Measurements from ENCODE around the gene PDK1.
"Not testable (repeated sequence)": the region's sequence is repeated elsewhere in the genome, so short reads cannot be mapped to it uniquely, and the experiment has no call there.

Gene PDK1

DNA sequence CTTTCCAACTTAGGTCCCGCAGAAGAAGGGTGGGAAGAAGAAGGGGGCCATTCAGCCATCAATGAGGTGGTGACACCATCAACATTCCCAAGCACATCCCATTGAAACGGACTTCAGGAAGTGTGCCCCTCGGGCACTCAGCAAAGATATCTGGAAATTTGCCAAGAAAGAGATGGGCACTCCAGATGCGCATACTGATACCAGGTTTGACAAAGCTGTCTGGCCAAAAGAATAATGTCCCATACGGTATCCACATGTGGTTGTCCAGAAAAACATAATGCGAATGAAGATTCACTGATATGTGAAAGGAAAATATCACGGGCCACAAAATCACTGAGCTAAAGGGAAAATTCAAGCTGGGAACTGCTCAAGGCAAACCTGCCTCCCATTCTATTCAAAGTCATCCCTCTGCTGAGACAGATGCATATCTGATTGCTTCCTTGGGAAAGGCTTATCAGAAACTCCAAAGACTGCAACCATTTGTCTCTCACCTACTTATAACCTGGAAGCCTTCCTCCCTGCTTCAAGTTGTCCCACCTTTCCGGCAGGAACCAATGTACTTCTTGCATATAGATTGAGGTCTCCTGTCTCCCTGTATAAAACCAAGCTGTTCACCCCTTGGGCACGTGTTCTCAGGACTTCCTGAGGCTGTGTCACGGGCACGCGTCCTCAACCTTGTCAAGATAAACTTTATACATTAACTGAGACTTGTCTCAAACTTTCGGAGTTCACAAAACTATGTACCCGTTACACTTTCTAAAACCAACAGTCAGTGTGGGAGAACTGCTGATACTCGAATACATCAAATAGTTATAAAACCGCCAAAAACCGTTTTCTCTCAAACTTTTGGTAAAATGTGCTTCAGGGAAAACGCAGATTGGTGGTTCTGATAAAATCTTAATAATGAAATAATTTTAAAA, 1.3 kb upstream of the PDK1 start:
- DNase-seq = no peak

DNA sequence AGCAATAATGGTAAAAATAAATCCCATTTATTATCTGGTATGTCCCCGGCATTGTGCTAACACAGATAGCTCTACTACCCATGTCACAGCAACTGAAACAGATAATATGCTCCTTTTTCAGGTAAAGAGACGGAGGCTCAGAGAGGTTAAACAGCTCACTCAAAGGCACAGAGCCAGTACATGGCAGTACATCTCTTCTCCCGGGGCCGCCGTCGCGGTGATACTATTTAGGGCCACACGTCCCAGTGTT, 693 bp upstream of the PDK1 start:
- DNase-seq = no peak

DNA sequence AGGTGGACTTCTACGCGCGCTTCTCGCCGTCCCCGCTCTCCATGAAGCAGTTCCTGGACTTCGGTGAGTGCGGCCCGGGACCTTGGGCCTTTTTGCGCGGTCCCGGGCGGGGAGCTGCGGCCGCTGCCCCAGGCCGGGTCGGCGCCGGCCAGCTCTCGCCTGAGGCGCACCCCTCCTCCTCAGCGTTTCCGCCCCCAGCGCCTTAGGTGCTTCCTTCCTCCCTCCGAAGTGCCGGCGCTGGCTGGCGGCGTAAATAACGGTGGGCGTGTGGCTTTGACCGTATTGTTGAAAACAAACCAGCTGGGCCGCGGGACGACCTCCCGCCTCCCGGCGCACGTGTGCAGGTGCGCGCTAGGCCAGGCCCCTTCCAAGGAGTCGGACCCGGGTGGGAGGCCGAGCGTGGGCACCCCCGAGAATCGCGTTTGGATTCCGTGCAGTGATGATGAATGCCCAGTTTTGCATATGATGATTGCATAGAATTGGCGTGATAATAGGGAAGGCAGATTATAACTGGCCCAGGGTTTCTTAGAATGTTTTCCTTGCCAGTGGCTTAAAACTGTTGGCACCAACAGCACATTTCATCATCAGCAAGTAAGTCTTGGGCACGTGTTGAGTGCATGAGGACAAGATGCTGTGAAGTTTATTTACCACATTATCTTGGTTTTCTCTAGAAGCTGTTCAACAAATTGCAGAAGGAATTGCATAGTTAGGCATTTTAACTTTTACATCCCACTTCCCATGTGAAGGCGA, 569 bp downstream of the PDK1 start:
- DNase-seq = peak; percentile 46

DNA sequence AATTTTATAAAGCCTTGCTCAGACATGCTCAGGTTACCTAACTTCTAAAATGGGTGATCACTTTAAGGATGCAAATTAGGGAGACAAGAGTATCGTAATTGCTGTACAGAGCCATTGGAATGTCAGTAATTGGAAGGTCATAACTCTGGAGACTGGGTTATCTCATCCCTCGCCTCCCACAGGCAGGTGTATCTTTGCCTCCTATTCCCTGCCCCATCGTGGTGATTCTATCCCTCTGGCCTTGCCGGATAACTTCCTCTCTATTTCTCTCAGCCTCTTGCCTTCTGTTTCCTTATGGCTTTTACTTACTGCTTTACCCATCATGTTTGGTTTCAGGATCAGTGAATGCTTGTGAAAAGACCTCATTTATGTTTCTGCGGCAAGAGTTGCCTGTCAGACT, 2.5 kb downstream of the PDK1 start:
- DNase-seq = no peak

DNA sequence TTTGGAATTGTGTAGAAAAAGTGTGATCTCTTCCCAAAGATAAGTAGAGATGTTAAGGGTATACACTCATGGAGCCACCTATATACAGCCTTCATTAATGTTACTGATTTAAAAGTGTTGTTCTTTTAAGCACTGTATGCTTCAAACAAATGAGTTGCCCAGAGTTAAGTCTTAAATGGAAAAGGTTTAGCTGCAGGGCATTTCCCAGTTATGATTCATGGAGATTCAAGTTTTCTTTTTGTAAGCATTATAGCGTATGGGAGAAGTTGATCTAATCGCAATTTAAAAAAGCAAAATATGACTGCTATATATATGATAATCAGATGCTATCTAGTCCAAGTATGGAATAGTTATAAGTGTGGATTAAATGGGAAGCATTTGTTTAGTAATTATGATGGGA, 4.8 kb downstream of the PDK1 start:
- no peak for DNase-seq

DNA sequence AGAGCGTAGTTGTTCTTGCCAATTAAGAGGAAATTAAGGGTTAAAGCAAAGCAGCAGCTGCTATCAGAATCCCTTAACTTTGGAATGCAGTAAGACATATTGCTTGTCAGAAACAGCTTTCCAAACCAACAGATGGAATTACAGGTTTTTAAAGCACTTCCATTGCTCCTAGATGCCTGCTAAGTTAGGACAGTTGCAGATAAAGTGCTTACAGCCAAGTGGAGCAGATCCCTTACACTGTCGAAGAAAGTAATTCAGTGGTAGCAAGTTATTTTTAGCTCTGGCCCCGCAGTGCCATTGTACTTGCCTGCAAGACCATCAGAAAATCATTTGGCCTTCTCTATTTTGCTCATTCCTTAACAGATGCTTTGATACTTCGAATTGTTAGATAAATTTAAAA, 5.4 kb downstream of the PDK1 start:
- no peak for DNase-seq

DNA sequence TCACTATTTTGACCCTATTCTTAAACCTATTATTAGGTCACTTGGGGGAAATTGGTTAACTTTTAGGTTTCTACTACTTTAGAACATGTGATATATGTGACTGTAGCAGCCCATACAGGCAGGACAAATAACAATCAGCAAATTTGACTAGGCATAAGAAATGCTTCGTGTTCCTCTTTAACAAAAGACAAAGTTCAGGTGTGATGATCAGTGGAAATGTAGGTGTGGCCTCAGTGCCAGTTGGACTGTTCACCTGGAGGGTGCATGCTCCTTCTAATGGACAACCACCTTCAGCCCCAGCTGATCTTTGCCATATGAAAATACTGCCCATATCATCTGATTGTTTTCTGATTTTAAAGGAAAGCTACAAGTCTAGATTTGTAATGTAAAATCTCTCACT, 6.4 kb downstream of the PDK1 start:
- no peak for DNase-seq

DNA sequence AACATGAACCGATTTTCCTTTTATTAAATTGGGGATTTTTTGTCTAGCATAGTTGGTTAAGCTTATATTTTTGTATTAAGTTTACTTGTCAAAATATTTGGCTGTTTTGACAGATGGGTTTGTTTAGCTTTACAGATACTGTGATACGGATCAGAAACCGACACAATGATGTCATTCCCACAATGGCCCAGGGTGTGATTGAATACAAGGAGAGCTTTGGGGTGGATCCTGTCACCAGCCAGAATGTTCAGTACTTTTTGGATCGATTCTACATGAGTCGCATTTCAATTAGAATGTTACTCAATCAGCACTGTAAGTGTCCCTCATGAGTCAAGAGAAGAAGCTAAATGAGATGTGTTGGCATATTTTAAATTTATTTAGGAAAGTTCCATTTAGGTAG, 8.5 kb downstream of the PDK1 start:
- DNase-seq = no peak

DNA sequence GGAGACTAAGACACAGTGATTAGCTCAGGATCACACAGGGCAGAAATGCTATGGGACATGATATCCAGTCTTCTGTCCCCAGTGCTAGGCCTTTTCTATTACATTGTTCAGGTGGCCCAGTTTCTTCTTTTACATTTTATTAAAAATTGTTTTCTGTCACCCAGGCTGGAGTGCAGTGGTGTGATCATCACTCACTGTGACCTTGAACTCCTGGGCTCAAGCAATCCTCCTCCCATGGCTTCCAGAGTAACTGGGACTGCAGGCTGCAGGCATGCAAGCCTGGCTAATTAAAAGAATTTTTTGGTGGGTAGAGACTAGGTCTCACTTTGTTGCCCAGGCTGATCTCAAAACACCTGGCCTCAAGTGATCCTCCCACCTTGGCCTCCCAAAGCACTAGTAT, 15.4 kb downstream of the PDK1 start:
- DNase-seq = no peak

DNA sequence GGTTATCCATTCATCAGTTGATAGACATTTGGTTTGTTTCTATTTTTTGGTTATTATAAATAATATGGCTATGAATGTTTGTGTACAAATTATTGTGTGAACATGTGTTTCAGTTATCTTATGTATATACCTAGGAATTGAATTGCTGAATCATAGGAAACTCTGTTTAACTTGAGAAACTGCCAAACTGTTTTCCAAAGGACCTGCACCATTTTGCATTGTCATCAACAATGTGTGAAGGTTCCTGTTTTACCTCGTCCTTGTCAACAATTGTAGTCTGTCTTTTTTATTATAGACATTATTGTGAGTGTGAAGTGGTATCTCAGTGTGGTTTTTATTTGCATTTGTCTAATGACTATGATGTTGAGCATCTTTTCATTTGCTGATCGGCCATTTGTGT, 17.1 kb downstream of the PDK1 start:
- DNase-seq = no peak

DNA sequence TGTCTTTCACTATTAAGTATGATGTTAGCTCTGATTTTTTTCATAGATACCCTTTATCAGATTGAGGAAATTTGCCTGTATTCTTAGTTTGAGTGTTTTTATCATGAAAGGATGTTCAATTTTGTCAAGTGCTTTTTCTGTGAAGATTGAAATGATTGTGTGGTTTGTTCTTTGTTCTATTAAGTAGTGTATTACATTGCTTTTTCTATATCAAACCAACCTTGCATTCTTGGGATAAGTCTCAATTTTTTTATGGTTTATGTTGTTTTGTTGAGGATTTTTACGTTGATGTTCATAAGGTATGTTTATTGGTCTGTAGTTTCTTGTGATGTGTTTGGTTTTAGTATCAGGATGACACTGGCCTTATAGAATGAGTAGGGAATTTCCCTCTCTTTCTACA, 19.1 kb downstream of the PDK1 start:
- DNase-seq = no peak

DNA sequence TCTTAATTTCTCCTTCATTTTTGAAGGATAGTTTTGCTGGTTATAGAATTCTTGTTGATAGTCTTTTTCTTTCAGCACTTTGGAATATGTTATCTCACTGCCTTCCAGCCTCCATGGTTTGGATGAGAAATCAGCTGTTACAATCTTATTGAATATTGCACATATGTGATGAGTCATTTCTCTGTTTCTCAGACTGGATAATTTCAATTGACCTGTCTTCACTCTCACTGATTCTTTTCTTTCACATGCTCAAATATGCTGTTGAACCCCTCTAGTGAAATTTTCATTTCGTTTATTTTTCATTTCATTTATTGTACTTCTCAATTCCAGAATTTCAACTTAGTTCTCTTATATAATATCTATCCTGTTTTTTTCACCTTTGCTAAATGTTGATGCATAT, 22.2 kb downstream of the PDK1 start:
- DNase-seq = no peak

DNA sequence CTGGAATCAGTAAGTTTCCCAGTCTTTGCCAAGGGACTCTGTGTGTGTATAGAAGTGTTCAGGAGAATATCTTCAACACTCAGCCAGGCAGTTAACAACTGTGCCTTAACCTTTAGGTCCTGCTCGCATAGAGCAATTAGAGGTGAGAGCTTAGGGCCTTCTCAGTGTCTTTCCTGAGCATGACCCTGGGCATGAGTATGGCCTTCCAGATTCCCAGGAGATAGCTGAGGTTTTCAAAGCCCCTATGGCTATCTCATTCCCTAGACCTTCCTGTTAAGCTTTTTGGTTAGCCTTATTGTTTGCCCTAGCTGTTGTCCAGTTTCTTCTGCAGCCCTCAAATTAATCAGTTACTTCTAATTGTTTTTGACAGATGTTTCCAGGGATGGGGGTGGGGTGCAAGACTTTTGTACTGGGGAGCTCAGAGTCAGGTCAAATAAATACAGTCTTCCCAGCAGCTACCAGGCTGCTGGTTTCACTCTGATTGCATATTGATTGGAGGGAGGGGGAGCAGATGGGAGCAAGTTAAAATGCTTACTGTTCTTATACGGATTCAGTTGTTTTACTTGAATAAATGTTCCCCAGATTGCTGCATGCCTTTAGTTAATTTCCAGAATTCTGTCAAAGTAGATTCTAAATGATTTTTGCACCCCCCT, 23.1 kb downstream of the PDK1 start:
- no peak for DNase-seq

DNA sequence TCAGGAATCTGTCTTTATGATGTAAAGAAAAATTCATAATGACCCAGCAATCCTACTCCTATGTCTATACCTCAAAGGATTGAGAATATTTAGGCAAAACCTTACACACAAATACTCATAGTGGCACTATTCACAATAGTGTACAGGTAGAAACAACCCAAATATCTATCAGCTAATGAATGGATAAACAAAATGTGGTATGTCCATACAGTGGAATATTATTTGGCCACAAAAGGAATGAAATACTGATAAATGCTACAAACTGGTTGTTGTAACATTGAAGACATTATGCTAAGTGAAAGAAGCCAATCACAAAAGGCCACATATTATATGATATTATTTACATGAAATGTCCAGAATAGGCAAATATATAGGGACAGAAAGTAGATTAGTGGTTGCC, 24.7 kb downstream of the PDK1 start:
- DNase-seq = no peak

DNA sequence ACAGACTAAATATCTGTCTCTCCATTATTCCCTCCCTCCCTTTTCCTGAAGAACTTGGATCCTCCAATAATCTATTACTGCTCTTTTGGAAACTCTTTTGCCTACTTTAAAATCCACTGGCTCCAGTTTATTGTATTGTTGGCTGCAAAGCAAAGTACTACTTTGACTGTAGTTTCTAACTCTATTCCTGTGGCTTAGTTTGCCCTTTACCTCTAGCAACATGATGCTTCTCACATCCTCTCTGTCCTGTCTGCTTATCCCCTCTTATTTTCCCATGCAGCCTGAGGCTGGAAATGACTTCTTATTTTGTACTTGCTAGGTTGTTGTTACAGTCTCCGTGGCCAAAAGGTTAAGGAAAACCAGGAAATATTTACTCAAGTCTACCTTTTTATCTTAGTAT, 26.8 kb downstream of the PDK1 start:
- no peak for DNase-seq

DNA sequence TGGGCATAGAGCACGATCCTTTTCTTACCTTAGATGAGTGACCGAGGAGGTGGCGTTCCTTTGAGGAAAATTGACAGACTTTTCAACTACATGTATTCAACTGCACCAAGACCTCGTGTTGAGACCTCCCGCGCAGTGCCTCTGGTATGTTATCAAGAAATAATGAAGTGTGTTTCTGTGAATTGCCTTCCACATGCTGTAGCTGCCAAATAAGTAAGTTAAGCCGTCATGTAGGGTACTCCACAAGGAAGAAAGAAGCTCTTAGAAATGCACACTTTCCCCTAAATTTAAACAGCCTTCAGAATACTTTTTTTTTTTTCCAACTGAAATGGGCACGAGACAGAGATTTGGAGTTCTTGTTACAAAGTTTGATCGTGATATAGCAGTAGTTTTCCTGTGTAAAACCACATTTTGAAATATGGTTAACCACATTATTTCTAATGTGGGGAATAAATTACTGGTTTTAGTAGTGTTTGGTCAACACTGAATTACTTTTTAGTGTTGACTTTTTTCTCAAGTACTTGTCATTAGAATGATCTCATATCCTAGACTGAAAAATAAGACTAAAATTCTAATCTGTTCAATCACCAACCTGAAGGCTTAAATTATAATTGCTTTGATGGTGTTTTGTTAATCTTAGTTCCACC, 30.5 kb downstream of the PDK1 start:
- no peak for DNase-seq

DNA sequence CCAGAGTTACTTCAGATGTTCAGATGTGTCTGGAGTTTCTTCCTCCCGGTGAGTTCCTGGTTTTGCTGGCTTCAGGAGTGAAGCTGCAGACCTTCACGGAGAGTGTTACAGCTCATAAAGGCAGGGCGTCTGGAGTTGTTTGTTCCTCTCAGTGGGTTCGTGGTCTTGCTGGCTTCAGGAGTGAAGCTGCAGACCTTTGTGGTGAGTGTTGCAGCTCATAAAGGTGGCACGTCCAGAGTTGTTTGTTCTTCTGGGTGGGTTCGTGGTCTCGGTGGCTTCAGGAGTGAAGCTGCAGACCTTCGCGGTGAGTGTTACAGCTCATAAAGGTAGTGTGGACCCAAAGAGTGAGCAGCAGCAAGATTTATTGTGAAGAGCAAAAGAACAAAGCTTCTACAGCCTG, 31.3 kb downstream of the PDK1 start:
- not testable (repeated sequence) for DNase-seq

DNA sequence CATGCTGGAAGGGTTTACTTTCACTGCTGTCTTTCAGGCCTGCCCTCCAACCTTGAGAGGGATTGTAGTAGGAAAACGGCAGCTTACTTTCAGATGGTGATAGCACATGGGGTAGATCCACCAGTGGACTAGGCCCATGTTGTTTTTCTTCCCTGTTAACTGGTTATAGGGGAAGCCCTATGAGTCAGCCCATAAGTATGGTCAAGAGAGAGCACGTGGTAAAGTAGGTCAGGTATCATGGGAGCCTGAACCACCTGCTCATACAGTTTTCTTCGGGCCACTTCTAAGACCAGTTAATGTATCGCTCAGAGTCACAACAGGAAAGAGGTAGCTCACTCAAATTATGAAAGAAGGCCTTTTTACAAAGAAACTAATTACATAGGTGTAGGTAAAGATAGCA, 33.0 kb downstream of the PDK1 start:
- DNase-seq = no peak

DNA sequence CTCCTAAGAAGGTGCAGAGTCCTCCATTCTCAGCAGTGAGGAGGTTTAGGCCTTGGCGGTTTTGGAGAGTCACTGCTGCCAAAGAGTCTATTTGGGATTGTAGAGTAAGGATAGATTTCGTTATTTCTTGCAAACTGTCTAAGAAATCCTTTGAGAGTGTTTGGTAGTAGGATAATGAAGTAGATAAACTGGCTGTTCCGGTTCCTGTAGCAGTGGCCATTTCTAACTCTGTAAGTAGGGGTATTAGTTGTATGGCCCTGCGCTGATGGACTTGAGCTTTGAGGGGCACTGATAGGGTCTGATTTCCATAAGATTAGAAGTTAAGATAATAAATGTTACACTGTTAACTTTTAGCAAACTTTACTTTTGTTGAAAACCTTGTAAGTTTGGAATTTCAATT, 35.5 kb downstream of the PDK1 start:
- DNase-seq = not testable (repeated sequence)

DNA sequence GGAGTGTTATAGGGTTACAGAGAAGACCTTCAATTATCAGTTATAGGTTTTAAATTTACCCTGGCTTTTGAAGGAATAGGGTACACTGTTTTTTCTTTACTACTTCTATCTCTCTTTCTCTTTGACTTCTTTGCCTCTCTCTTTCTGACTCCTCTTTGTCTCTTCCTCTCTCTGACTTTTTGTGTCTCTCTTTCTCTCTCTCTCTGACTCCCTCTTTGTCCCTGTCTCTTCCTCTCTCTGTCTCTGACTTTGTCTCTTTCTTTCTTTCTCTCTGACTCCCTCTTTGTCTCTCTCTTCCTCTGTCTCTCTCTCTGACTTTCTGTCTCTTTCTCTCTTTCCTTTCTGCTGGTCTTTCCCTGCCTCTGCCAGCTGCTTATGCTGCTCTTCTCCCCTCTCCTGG, 36.3 kb downstream of the PDK1 start:
- not testable (repeated sequence) for DNase-seq

DNA sequence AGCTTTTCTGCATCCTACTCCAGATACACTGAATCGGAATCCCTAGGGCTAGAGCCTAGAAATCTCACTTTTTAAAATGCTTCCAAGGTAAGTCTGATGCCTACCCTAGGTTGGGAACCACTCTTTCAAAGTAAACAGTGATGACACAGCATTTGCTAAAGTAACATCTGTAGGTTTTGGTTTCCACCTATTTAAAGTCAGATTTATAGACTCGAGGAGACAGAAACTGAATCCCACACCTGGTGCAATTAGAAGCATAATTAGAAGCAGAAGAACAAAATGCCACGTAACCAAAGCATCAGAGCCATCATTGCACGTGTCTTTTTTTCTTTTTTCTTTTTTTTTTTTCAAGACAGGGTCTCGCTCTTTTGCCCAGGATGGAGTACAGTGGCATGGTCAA, 40.9 kb downstream of the PDK1 start:
- DNase-seq = peak; percentile 17

DNA sequence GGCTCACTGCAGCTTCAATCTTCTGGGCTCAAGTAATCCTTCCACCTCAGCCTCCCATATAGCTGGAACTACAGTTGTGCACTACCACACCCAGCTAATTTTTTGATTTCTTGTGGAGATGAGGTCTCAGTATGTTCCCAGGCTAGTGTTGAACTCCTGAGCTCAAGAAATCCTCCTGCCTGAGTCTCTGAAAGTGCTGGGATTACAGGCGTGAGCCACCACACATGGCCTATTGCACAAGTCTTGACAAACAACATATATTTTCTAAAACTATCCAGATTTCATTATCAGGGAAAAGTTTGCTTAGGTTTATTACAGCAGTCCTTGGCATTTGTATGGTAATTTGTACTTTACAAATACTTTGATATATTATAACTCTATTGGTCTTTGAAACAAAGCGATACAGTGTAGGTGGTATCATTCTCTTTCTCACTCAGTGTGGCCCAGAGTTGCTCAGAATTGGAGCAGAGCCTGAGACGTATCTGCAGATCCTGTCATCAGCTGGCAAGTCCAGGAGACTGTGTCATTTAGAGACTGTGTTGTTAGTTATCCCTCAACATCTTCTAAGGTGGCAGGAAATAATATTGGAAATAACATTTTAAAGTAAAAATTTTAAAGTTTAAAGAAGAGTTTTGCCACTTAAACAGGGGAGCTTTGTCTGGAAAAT, 41.4 kb downstream of the PDK1 start:
- no peak for DNase-seq

DNA sequence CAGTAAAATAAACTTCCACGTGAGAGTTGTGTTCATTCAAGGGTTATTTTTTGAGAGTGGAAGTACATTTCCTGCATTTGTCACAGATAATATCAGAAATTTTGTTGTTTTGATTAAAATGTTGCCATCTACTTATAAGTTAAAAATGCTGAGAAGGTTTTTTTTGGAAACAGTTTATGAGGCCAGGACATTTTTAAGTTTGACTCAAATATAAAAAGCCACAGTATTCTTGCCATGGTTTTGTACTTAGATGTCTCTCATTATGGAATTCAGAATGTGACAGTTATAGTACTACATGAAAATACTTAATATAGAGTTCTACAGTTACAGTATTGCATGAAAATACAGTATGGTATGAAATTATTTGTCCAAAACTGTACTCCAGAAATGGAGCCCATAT, 44.1 kb downstream of the PDK1 start:
- DNase-seq = no peak

All from NCI-H1105 treated with DMSO at 0.1 percent for 48 hours (cell line).